A549 treated with ZK216348 at 1 μM for 4 hours (cell line): ENCODE measurements around the gene PXDC1. TPM values are rescaled to one million over a fixed set of nuclear protein-coding genes. Genes with fewer than 3 reads are reported as not detected.

Source experiments
- total RNA-seq: library from RNA; stranded (reverse); fragments of 200-300 nt; extraction: Qiagen RNA extraction; gene quantifications from 5 replicates; pipeline ENCODE4 v1.2.3, GENCODE V29; 2022; ENCODE audit warnings: low read depth

PXDC1 gene, protein sequence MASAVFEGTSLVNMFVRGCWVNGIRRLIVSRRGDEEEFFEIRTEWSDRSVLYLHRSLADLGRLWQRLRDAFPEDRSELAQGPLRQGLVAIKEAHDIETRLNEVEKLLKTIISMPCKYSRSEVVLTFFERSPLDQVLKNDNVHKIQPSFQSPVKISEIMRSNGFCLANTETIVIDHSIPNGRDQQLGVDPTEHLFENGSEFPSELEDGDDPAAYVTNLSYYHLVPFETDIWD
- 17.1 to 23.0 TPM (median 19.6 TPM) in 5 replicates for total RNA-seq

DNA sequence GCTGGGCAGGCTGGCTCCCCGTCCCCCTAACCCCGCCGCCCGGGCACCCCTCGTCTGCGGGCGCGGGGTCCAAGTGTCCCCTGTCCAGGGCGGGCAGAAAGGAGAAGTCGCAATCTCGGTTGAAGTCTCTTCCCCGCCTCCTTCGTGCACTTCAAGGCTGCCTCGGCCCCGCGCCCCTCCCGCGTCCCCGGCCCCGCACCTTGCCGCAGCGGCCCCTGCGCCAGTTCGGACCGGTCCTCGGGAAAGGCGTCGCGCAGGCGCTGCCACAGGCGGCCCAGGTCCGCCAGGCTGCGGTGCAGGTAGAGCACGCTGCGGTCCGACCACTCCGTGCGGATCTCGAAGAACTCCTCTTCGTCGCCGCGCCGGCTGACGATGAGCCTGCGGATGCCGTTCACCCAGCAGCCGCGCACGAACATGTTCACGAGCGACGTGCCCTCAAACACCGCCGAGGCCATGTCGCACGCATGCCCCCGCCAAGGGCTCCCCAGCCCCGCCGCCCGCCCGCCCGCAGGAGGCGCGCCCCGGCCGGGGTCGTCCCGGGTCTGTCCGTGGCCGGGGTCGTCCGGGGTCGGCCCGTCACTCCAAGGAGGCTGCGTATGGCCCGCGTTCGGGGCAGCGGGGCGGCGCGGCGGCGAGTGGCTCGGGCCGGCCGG lies at the start of gene PXDC1:
Gene PXDC1 (minus strand): TSS at position 637 of the 653 bp plus-strand sequence. CDS start 182 bp downstream, at position 455.

Other genes starting within 250 kb of the PXDC1 start
- gene FAM50B, start 97.7 kb upstream of the PXDC1 start, total RNA-seq, result 3.1 to 7.7 TPM (median 7.0 TPM) in 5 replicates